Endothelial cell of umbilical vein (primary cell): ENCODE results near the gene LAIR1. TPM values are rescaled to one million over a fixed set of nuclear protein-coding genes. Genes with fewer than 3 reads are reported as not detected.
"Not testable (repeated sequence)": the region's sequence is repeated elsewhere in the genome, so short reads cannot be mapped to it uniquely, and the experiment has no call there.

Experiments
- BruUV-seq: library from RNA; stranded (reverse); fragments of 400-500 nt; replicated peaks from 2 replicates; lab custom pipeline; 2021; lab: Mats Ljungman, UMichigan
- CTCF ChIA-PET: fragments of 300-600, 350-600 bp; sonication (Branson Sonifier 250); formaldehyde crosslinking; loops from one replicate; lab custom pipeline; 2021; ENCODE audit warnings: antibody characterized with exemption, inconsistent platforms; lab: Charles Lee
- POLR2A ChIA-PET: fragments of 300-600, 350-600 bp; sonication (Branson Sonifier 250); formaldehyde crosslinking; loops from one replicate; lab custom pipeline; 2021; ENCODE audit warnings: antibody characterized with exemption, inconsistent platforms; lab: Charles Lee
- DNase-seq: peaks from one replicate; pipeline ENCODE4 v3.0.0-alpha.2; 2011; ENCODE audit warnings: low read depth, low spot score
- FAIRE-seq: peaks from 2 replicates; lab custom pipeline; 2011; peaks lifted over from hg19 to GRCh38; lab: Jason Lieb, UNC
- H2AFZ ChIP-seq: 2 replicates; pipeline ENCODE4 v1.6.0; 2012; ENCODE audit warnings: low read depth, low read length, control low read depth, inconsistent platforms
- H3K27ac ChIP-seq: 2 replicates; pipeline ENCODE4 v1.5.1; 2011; ENCODE audit warnings: low read depth, mild to moderate bottlenecking, control low read depth, low read length, moderate library complexity; ENCODE audit not compliant: insufficient read depth
- H3K27me3 ChIP-seq, 2 experiments: 2 replicates each; pipeline versions ENCODE4 v1.6.0 to v1.6.1; 2011; ENCODE audit warnings: low read length in 2 of 2, mixed read lengths in 1 of 2; ENCODE audit not compliant: control insufficient read depth in 2 of 2, insufficient read depth in 2 of 2
- H3K36me3 ChIP-seq, 2 experiments: 2 replicates in 1 of 2; 3 replicates in 1 of 2; pipeline ENCODE4 v1.5.1; 2011; ENCODE audit warnings: low read length in 2 of 2, mild to moderate bottlenecking in 1 of 2, moderate library complexity in 1 of 2; ENCODE audit not compliant: control insufficient read depth in 2 of 2, insufficient read depth in 2 of 2; ENCODE audit errors: extremely low read depth in 1 of 2
- H3K4me1 ChIP-seq: 3 replicates; pipeline ENCODE4 v1.5.1; 2011; ENCODE audit warnings: mild to moderate bottlenecking, low read length; ENCODE audit not compliant: control insufficient read depth, insufficient read depth; ENCODE audit errors: extremely low read depth
- H3K4me2 ChIP-seq: 2 replicates; pipeline ENCODE4 v1.6.1; 2011; ENCODE audit warnings: low read length, control low read depth, mixed read lengths; ENCODE audit not compliant: insufficient read depth
- H3K4me3 ChIP-seq, 3 experiments: fragments of 200-600 bp in 1 of 3; sonication (generic), shearing (Covaris generic) in 1 of 3; replicated peaks in 1 of 3; 2 replicates each; pipeline ENCODE4 v1.5.1; 2011 to 2016; ENCODE audit warnings: control low read depth in 3 of 3, low read length in 3 of 3, mild to moderate bottlenecking in 2 of 3, inconsistent platforms in 1 of 3, low read depth in 1 of 3, moderate library complexity in 1 of 3; ENCODE audit not compliant: insufficient read depth in 1 of 3
- H3K79me2 ChIP-seq: 2 replicates; pipeline ENCODE4 v1.6.0; 2012; ENCODE audit warnings: low read length, inconsistent platforms; ENCODE audit not compliant: control insufficient read depth, insufficient read depth
- H3K9ac ChIP-seq: replicated peaks from 2 replicates; pipeline ENCODE3; 2011; ENCODE audit warnings: low read length, control low read depth; ENCODE audit not compliant: insufficient read depth; ENCODE audit errors: extremely low read depth
- H3K9me1 ChIP-seq: replicated peaks from 3 replicates; pipeline ENCODE4 v1.6.0; 2011; ENCODE audit warnings: mild to moderate bottlenecking, low read length; ENCODE audit not compliant: control insufficient read depth, insufficient read depth; ENCODE audit errors: extremely low read depth
- H3K9me3 ChIP-seq: replicated peaks from 2 replicates; pipeline ENCODE4 v1.5.1; 2012; ENCODE audit warnings: low read length, inconsistent platforms; ENCODE audit not compliant: control insufficient read depth, insufficient read depth
- H4K20me1 ChIP-seq: replicated peaks from 2 replicates; pipeline ENCODE3; 2011; ENCODE audit warnings: mild to moderate bottlenecking, low read length; ENCODE audit not compliant: control insufficient read depth, insufficient read depth; ENCODE audit errors: extremely low read depth
- dilution Hi-C: fragments of 300-500 bp; cut with MboI; formaldehyde crosslinking; loops from one replicate; pipeline ENCODE4 v1.15.0; 2019; ENCODE audit warnings: low sequenced_read_pairs; ENCODE audit not compliant: extremely low pct_ligation_motif_present
- intact Hi-C: fragments of 100-400 bp; cut with micrococcal nuclease; formaldehyde crosslinking; loops from one replicate; pipeline ENCODE4 v1.10.0; 2022
- polyA plus RNA-seq, 4 experiments: library from polyadenylated mRNA; depleted of rRNA in 3 of 4; stranded (reverse) in 3 of 4; unstranded in 1 of 4; fragments of >200 nt; gene quantifications; 2 replicates each; pipeline versions ENCODE4 v1.2.1 to v1.2.3, GENCODE V29; 2011 to 2012; ENCODE audit warnings: missing spikeins in 1 of 4
- total RNA-seq: library from RNA; stranded (reverse); gene quantifications from 2 replicates; pipeline ENCODE4 v1.2.3, GENCODE V29; 2021

The LAIR1 gene
- total and polyA plus RNA-seq, 2 donors (not counting 3 experiments of a cell fraction or from before 2014, with no cell fraction given), result not detected

DNA sequence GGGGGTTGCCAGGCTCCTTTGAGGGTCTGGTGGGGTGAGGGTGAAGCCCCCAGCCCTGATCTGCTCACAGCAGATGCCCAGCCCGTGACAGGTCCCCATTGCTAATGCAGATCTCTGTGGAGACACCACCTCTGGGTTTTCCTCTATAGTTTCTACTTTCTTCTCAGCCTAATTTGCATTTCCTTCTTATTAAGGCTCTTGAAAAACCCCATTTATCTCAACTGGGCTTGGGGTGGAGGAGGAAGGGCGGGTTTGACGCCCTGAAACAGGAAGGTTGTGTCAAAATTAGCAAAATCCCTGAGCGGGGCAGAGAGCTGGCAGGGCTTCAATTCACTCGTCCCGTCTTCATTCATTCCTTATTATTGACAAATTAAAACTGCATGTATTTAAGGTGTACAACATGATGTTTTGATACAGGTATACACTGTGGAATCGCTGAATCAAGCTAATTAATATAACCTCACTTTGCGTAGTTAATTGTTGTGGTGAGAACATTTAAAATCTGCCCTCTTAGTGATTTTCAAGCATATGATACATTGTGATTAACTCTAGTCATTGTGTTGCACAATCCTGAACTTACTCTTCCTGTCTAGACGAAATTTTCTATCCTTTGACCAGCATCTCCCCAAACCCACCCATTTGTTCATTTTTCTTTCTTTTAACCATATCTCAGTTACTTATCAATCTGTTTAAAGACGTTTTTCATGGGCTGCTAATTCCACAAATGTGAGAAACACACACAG lies 2.9 kb downstream of the LAIR1 start:
- H3K9me3 ChIP-seq, H3K4me2 ChIP-seq, BruUV-seq, H2AFZ ChIP-seq, H3K79me2 ChIP-seq, H3K4me3 ChIP-seq, H3K36me3 ChIP-seq, POLR2A ChIA-PET, H3K27ac ChIP-seq, H3K4me1 ChIP-seq, H3K9ac ChIP-seq, CTCF ChIA-PET, dilution Hi-C loops, DNase-seq, H4K20me1 ChIP-seq, FAIRE-seq, intact Hi-C loops, H3K27me3 ChIP-seq, H3K9me1 ChIP-seq: not testable (repeated sequence)

DNA sequence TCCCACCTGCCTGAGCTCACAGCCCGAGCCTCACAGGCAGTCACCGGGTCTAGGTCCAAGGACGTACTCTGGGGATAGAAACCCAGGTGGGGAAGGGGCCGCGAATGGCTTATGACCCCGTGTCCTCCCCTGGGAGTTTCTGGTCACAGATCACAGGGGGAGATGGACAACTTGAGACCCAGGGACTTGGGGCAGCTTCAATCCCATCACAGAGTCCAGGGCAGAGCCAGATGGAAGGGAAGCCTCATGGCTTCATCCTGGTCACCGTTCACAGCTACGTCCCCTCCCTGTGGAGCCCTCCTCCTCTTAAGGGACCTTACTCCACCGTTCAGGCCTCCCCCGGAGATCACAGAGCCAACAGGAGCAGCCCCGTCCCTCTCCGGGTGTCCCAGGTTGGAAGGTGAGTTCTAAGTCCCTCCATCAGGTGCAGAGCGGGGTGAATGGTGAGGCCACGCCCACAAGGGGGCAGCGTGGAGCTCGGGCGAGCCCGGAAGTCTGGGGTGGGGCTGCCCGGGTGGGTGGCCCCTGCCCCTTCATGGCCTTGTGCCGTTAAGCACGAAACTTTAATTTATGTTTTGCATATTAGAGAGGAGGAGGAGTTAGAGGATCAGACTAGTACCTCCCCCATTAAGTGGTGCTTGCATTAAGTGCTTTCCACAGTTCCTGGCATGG lies 5.4 kb downstream of the LAIR1 start:
- H3K36me3 ChIP-seq, FAIRE-seq, H3K27me3 ChIP-seq, H3K4me1 ChIP-seq, H2AFZ ChIP-seq, H3K9me1 ChIP-seq, H3K9me3 ChIP-seq, POLR2A ChIA-PET, BruUV-seq, H3K27ac ChIP-seq, H3K79me2 ChIP-seq, CTCF ChIA-PET, H3K4me2 ChIP-seq, H3K9ac ChIP-seq, DNase-seq, H4K20me1 ChIP-seq, H3K4me3 ChIP-seq, dilution Hi-C loops: not testable (repeated sequence)
- intact Hi-C loops, result loop anchor here (5.0 kb wide), 1 partner anchor 33 kb away; no protein-coding TSS in a partner anchor
